ENCODE results near the gene NDNF.

Gene NDNF

DNA sequence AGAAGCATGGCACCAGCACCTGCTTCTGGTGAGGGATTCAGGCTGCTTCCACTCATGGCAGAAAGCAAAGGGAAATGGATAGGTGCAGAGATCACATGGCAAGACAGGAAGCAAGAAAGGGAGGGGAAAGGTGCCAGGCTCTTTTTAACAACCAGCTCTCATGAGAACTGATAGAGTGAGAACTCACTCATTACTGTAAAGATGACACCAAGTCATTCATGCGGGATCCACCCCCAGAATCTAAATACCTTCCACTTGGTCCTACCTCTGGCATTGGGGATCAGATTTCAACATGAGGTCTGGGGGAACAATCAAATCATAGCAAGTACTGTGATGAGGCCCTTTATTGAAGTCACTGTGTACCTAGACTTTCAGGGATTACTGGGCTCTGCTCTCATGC is 77.8 kb downstream of the NDNF start:
- in situ Hi-C loops (cut with HindIII; ENCODE audit: low pct_unique_long_range_greater_than_20kb, low sequenced_read_pairs) = no loop called here
- DNase-seq (ENCODE audit: low read depth in 1 of 2, low spot score in 1 of 2) = no peak
- TF ChIP-seq JUND (IDR thresholded peaks at IDR 0.05; ENCODE audit: low read depth) = no peak

- DNase-seq (ENCODE audit: low read depth in 1 of 2, low spot score in 1 of 2) = no peak
These were observed 80.5 kb downstream of the NDNF start for GRCh38 chr4:120991885-120992284.

GRCh38 chr4:120990246-120990645 is 82.1 kb downstream of the NDNF start:
- no peak for DNase-seq (ENCODE audit: low read depth in 1 of 2, low spot score in 1 of 2)
- in situ Hi-C loops (cut with HindIII; ENCODE audit: low pct_unique_long_range_greater_than_20kb, low sequenced_read_pairs) = no loop called here
- TF ChIP-seq JUND (IDR thresholded peaks at IDR 0.05; ENCODE audit: low read depth) = no peak

More at GRCh38 chr4:120991885-120992284, 80.5 kb downstream of the NDNF start:
- in situ Hi-C loops (cut with HindIII; ENCODE audit: low pct_unique_long_range_greater_than_20kb, low sequenced_read_pairs) = no loop called here
- no peak for TF ChIP-seq JUND (IDR thresholded peaks at IDR 0.05; ENCODE audit: low read depth)
